Measurements from ENCODE around the gene OR5P2. TPM values are rescaled to one million over a fixed set of nuclear protein-coding genes. Genes with fewer than 3 reads are reported as not detected.
"Not testable (repeated sequence)": the region's sequence is repeated elsewhere in the genome, so short reads cannot be mapped to it uniquely, and the experiment has no call there.

The OR5P2 gene
- total and polyA plus RNA-seq, 2 of the 8 experiments (the other 6 are each of a cell fraction or from before 2014, with no cell fraction given): 0.08 TPM; not detected in 1

DNA sequence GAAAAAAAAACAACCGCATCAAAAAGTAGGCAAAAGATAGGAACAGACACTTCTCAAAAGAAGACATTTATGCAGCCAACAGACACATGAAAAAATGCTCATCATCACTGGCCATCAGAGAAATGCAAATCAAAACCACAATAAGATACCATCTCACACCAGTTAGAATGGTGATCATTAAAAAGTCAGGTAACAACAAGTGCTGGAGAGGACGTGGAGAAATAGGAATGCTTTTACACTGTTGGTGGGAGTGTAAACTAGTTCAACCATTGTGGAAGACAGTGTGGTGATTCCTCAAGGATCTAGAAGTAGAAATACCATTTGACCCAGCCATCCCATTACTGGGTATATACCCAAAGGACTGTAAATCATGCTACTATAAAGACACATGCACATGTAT, 18.2 kb upstream of the OR5P2 start:
- FAIRE-seq; H3K79me2 ChIP-seq (ENCODE audit: control insufficient read depth in 1 of 2, insufficient read depth in 2 of 2, low read length in 2 of 2); H3K79me1 ChIP-seq (ENCODE audit: low read depth, low read length); H2BK15ac ChIP-seq (ENCODE audit: low read length); H2BK5ac ChIP-seq (ENCODE audit: low read depth, low read length); H2BK120ac ChIP-seq (replicated peaks; ENCODE audit: low read depth, low read length); H3K23ac ChIP-seq (ENCODE audit: insufficient read length); H3K9ac ChIP-seq (replicated peaks in 1 of 4; ENCODE audit: extremely low read depth in 1 of 4, low read depth in 3 of 4, low read length in 3 of 4); H3K56ac ChIP-seq (replicated peaks; ENCODE audit: insufficient read length, low read depth, low read length); H3K4me2 ChIP-seq (ENCODE audit: insufficient read depth in 1 of 2, low read depth in 2 of 2, low read length in 2 of 2); H3K36me3 ChIP-seq (ENCODE audit: control insufficient read depth in 2 of 4, insufficient read depth in 4 of 4, low read length in 3 of 4); H4K91ac ChIP-seq (replicated peaks; ENCODE audit: insufficient read length, low read length); H4K8ac ChIP-seq (ENCODE audit: extremely low read depth, insufficient read depth, low read length); CTCF ChIA-PET (ENCODE audit: partially characterized antibody); H3K9me3 ChIP-seq (ENCODE audit: insufficient read depth in 2 of 2, low read depth in 1 of 2, low read length in 1 of 2); H2BK20ac ChIP-seq (ENCODE audit: low read length); H3K4me1 ChIP-seq (replicated peaks in 1 of 4; ENCODE audit: control insufficient read depth in 3 of 4, insufficient read depth in 4 of 4, low read length in 3 of 4); H4K5ac ChIP-seq (ENCODE audit: insufficient read length, low read depth, low read length); DNase-seq (ENCODE audit: low read depth in 1 of 2, low spot score in 2 of 2); POLR2A ChIA-PET (ENCODE audit: partially characterized antibody); H3K4ac ChIP-seq (replicated peaks; ENCODE audit: insufficient read length, low read depth, low read length); H2AFZ ChIP-seq (ENCODE audit: low read length); H3K14ac ChIP-seq (ENCODE audit: insufficient read length); H3K4me3 ChIP-seq (ENCODE audit: extremely low read depth in 1 of 4, insufficient read depth in 2 of 4, low read depth in 3 of 4, low read length in 4 of 4); H3K27me3 ChIP-seq (replicated peaks in 1 of 4; ENCODE audit: control insufficient read depth in 3 of 4, extremely low read depth in 1 of 4, insufficient read depth in 3 of 4, low read length in 3 of 4); H3K23me2 ChIP-seq (ENCODE audit: low read depth, low read length); H2AK5ac ChIP-seq (ENCODE audit: low read depth, low read length); H2BK12ac ChIP-seq (ENCODE audit: low read depth, low read length); H4K20me1 ChIP-seq (replicated peaks in 1 of 2; ENCODE audit: control insufficient read depth in 1 of 2, insufficient read depth in 2 of 2, low read length in 2 of 2); H3K27ac ChIP-seq (ENCODE audit: low read depth, low read length); H3K18ac ChIP-seq (ENCODE audit: extremely low read depth, low read length): not testable (repeated sequence)
- 89% methylated on average over 2 of the region's 2 CpGs; no CpG with 5 or more reads in 1 of the 2 experiments for whole genome bisulfite sequencing, 2 experiments (ENCODE audit: extremely low coverage in 1 of 2, insufficient coverage in 1 of 2, insufficient read length in 1 of 2, insufficient replicate concordance in 2 of 2, low coverage in 1 of 2, low lambda C conversion rate in 2 of 2, missing lambda C conversion rate in 1 of 2)
